K562 (cell line): ENCODE measurements around the gene KRTAP5-7. TPM values are rescaled to one million over a fixed set of nuclear protein-coding genes. Genes with fewer than 3 reads are reported as not detected.
"Not testable (repeated sequence)": the region's sequence is repeated elsewhere in the genome, so short reads cannot be mapped to it uniquely, and the experiment has no call there.

Experiments used
- ATAC-seq: fragments of 200-7000 bp; cut with Tn5 transposase; 3 replicates; pipeline ENCODE4 v1.9.1; 2020; ENCODE audit warnings: moderate library complexity
- BruUV-seq: library from RNA; stranded (reverse); fragments of 400-500 nt; replicated peaks from 2 replicates; lab custom pipeline; 2021; lab: Mats Ljungman, UMichigan
- CTCF ChIA-PET: fragments of 300-600 bp; formaldehyde crosslinking; extraction: SDS; loops from one replicate; lab custom pipeline; 2021; ENCODE audit warnings: low intra/inter-chr PET ratio; lab: Yijun Ruan, JAX
- POLR2A ChIA-PET: fragments of 300-600, 350-650 bp; sonication (Branson Sonifier 250); formaldehyde crosslinking; extraction: SDS; loops from one replicate; lab custom pipeline; 2021; ENCODE audit warnings: antibody characterized with exemption, inconsistent platforms; lab: Yijun Ruan, JAX
- DNase-seq, 4 experiments: peaks; one replicate each; pipeline versions ENCODE4 v3.0.0 to v3.0.0-alpha.2; 2011 to 2018; ENCODE audit warnings: low spot score in 3 of 4, mixed read lengths in 3 of 4; ENCODE audit errors: extremely low read depth in 1 of 4
- FAIRE-seq: peaks from 2 replicates; lab custom pipeline; 2011; peaks lifted over from hg19 to GRCh38; lab: Jason Lieb, UNC
- H2AFZ ChIP-seq: 2 replicates; pipeline ENCODE4 v1.6.0; 2011; ENCODE audit warnings: low read depth, low read length, control low read depth, inconsistent platforms
- H3K27ac ChIP-seq: fragments of 200-600 bp; 3 replicates; pipeline ENCODE4 v1.8.0; 2011; ENCODE audit warnings: low read depth, mild to moderate bottlenecking, control low read depth, inconsistent platforms, low read length, moderate library complexity, mixed read lengths; ENCODE audit errors: extremely low read depth
- H3K27me3 ChIP-seq, 2 experiments: fragments of 300-600 bp in 1 of 2; 2 replicates in 1 of 2; 3 replicates in 1 of 2; pipeline versions ENCODE4 v1.6.0 to v1.8.0; 2011; ENCODE audit warnings: inconsistent platforms in 2 of 2, low read length in 2 of 2, mild to moderate bottlenecking in 1 of 2, mixed read lengths in 1 of 2, moderate library complexity in 1 of 2; ENCODE audit not compliant: control insufficient read depth in 2 of 2, insufficient read depth in 2 of 2
- H3K36me3 ChIP-seq: fragments of 300-600 bp; 3 replicates; pipeline ENCODE4 v1.8.0; 2011; ENCODE audit warnings: mild to moderate bottlenecking, low read length, inconsistent platforms; ENCODE audit not compliant: control insufficient read depth, insufficient read depth
- H3K4me1 ChIP-seq, 2 experiments: fragments of 200-600 bp in 1 of 2; replicated peaks in 1 of 2; 2 replicates in 1 of 2; 3 replicates in 1 of 2; pipeline versions ENCODE4 v1.5.1 to v1.8.0; 2011; ENCODE audit warnings: inconsistent platforms in 2 of 2, low read length in 2 of 2, mild to moderate bottlenecking in 1 of 2, mixed read lengths in 1 of 2, moderate library complexity in 1 of 2; ENCODE audit not compliant: control insufficient read depth in 2 of 2, insufficient read depth in 2 of 2
- H3K4me2 ChIP-seq: 2 replicates; pipeline ENCODE4 v1.6.1; 2011; ENCODE audit warnings: low read length, control low read depth, inconsistent platforms, mixed read lengths; ENCODE audit not compliant: insufficient read depth
- H3K4me3 ChIP-seq: fragments of 200-600 bp; sonication (generic), shearing (Covaris generic); 2 replicates; pipeline ENCODE4 v1.5.1; 2016; ENCODE audit warnings: control low read depth, inconsistent platforms
- H3K79me2 ChIP-seq: fragments of 200-600 bp; 3 replicates; pipeline ENCODE4 v1.8.0; 2011; ENCODE audit warnings: low read length, inconsistent platforms; ENCODE audit not compliant: control insufficient read depth, insufficient read depth
- H3K9ac ChIP-seq, 2 experiments: 2 replicates each; pipeline versions ENCODE4 v1.6.0 to v1.6.1; 2011; ENCODE audit warnings: low read depth in 2 of 2, low read length in 2 of 2, control low read depth in 1 of 2, inconsistent platforms in 1 of 2, mild to moderate bottlenecking in 1 of 2, mixed read lengths in 1 of 2; ENCODE audit not compliant: insufficient read depth in 1 of 2
- H3K9me1 ChIP-seq: one replicate; pipeline ENCODE4 v1.6.0; 2011; ENCODE audit warnings: inconsistent platforms, mild to moderate bottlenecking, low read length, moderate library complexity; ENCODE audit not compliant: control insufficient read depth, insufficient read depth
- H3K9me3 ChIP-seq: replicated peaks from 2 replicates; pipeline ENCODE4 v1.5.1; 2011; ENCODE audit warnings: low read depth, low read length, inconsistent platforms; ENCODE audit not compliant: control insufficient read depth, insufficient read depth
- H4K20me1 ChIP-seq: replicated peaks from 2 replicates; pipeline ENCODE4 v1.6.1; 2011; ENCODE audit warnings: low read length, inconsistent platforms, mixed read lengths; ENCODE audit not compliant: control insufficient read depth, insufficient read depth
- ATF3 ChIP-seq, 2 experiments: fragments of 450-650 bp in 1 of 2; sonication (generic) in 1 of 2; formaldehyde crosslinking in 1 of 2; IDR thresholded peaks in 1 of 2; conservative IDR thresholded peaks in 1 of 2; 2 replicates each; pipeline versions ENCODE4 v1.6.1 to v1.8.1; 2016 to 2023; ENCODE audit warnings: mild to moderate bottlenecking in 2 of 2, moderate library complexity in 2 of 2, inconsistent platforms in 1 of 2, missing genetic modification reagents in 1 of 2
- XRCC4 ChIP-seq: IDR thresholded peaks from one replicate; pipeline ENCODE4 v1.6.1; 2011; ENCODE audit not compliant: insufficient read depth, insufficient read length; ENCODE audit errors: extremely low read depth
- WGBS: fragments of 100-300 bp; shearing (Covaris generic); methylation state at CpG from one replicate; pipeline ENCODE4 v1.1.6; 2016; ENCODE audit warnings: low coverage, mixed read lengths; ENCODE audit not compliant: insufficient coverage; ENCODE audit errors: missing lambda C conversion rate; 5-methylcytosine and 5-hydroxymethylcytosine counted together
- in situ Hi-C: fragments of 300-500 bp; cut with MboI; formaldehyde crosslinking; loops from 4 replicates; pipeline ENCODE4 v1.15.0; 2018; ENCODE audit warnings: inconsistent platforms, mixed read lengths
- intact Hi-C: fragments of 100-400 bp; cut with micrococcal nuclease; formaldehyde crosslinking; loops from 2 replicates; pipeline ENCODE4 v1.14.2; 2022
- polyA plus RNA-seq, 8 experiments: library from polyadenylated mRNA; depleted of rRNA in 4 of 8; stranded (reverse) in 5 of 8; unstranded in 3 of 8; fragments of >200 nt; fragmentation: Nextera tagmentation in 2 of 8; fragmentation: Illumina TruSeq in 1 of 8; extraction: Ambion mirVana in 2 of 8; extraction: Trizol in 1 of 8; gene quantifications; 2 replicates each; pipeline versions ENCODE4 v1.2.1 to v1.2.3, GENCODE V29; 2011 to 2014; ENCODE audit warnings: inconsistent platforms in 1 of 8, missing spikeins in 1 of 8
- total RNA-seq, 7 experiments: library from RNA; depleted of rRNA in 6 of 7; stranded (reverse); fragments of >200 nt in 6 of 7; fragmentation: Illumina TruSeq in 2 of 7; extraction: Trizol in 2 of 7; gene quantifications; 2 replicates each; pipeline versions ENCODE4 v1.2.1 to v1.2.3, GENCODE V29; 2011 to 2021; ENCODE audit warnings: low replicate concordance in 1 of 7

The KRTAP5-7 gene
- total and polyA plus RNA-seq, 9 of the 15 experiments (the other 6 are each of a cell fraction or from before 2014, with no cell fraction given), result not detected

- H3K36me3 ChIP-seq, result no peaks in the 10 kb centered on the region
- no peak overlapping the region for H3K4me2 ChIP-seq
- TF ChIP-seq XRCC4 (no peak), ATF3 (IDR thresholded peaks at IDR 0.05) (peak; percentile 31; the same call in 1 of the 2 replicates), ATF3 (CRISPR knock-in tag; conservative IDR thresholded peaks at IDR 0.05) (no peak)
- in situ Hi-C loops (loop anchor here (25.0 kb wide), 1 partner anchor 861 kb away; the partner anchor contains the start of gene CLPB), intact Hi-C loops (no loop called here)
- H3K27ac ChIP-seq, result no peak overlapping the region
- POLR2A ChIA-PET, result interaction anchor here (0.6 kb wide), 1 partner anchor 1110 kb away, joined by 3 read pairs; no protein-coding TSS in a partner anchor
- no peaks in the 10 kb centered on the region for H3K9me1 ChIP-seq
- no peaks in the 10 kb centered on the region for H3K79me2 ChIP-seq
- 0% methylated on average over 4 of the region's 4 CpGs for WGBS
- H3K9ac ChIP-seq, result no peak overlapping the region
- H3K4me3 ChIP-seq, result no peak overlapping the region
- no peaks in the 10 kb centered on the region for H3K4me1 ChIP-seq
- H4K20me1 ChIP-seq, result no peaks in the 10 kb centered on the region
- no peak for DNase-seq
- no peak for FAIRE-seq
- H2AFZ ChIP-seq, result no peak overlapping the region
- BruUV-seq, result no TSS peak
- H3K27me3 ChIP-seq, result peaks cover 39 to 59% of the 10 kb centered on the region in 2 experiments
- CTCF ChIA-PET, result no interaction called here
- no peak for ATAC-seq
- H3K9me3 ChIP-seq, result no peaks in the 10 kb centered on the region
These were observed 48.8 kb downstream of the KRTAP5-7 start for GRCh38 chr11:71575723-71576424.

GRCh38 chr11:71576688-71577465 lies 49.8 kb downstream of the KRTAP5-7 start:
- H2AFZ ChIP-seq, FAIRE-seq, intact Hi-C loops, H3K36me3 ChIP-seq, H3K4me1 ChIP-seq, ATAC-seq, H3K9ac ChIP-seq, H3K9me1 ChIP-seq, BruUV-seq, CTCF ChIA-PET, H3K27ac ChIP-seq, DNase-seq, POLR2A ChIA-PET, H3K79me2 ChIP-seq, H3K4me3 ChIP-seq, H3K4me2 ChIP-seq, H3K9me3 ChIP-seq, H4K20me1 ChIP-seq: not testable (repeated sequence)
- H3K27me3 ChIP-seq, result peaks cover 37 to 56% of the 10 kb centered on the region in 2 experiments
- under 1% methylated on average over 26 of the region's 41 CpGs for WGBS
- in situ Hi-C loops, result loop anchor here (25.0 kb wide), 1 partner anchor 860 kb away; the partner anchor contains the start of gene CLPB
